MM.1S (cell line): ENCODE results near the gene DNLZ.

Experiments
- DNase-seq: peaks from one replicate; pipeline ENCODE4 v3.0.0-alpha.2; 2015
- H2AFZ ChIP-seq: fragments of 300-600 bp; sonication (generic); 2 replicates; pipeline ENCODE4 v1.6.0; 2016; ENCODE audit warnings: antibody characterized with exemption, low read length
- H3F3A ChIP-seq: fragments of 300-600 bp; sonication (generic); 2 replicates; pipeline ENCODE4 v1.6.1; 2016; ENCODE audit warnings: mild to moderate bottlenecking, antibody characterized with exemption, low read length, moderate library complexity, mixed read lengths; ENCODE audit not compliant: insufficient read depth
- H3K27ac ChIP-seq: fragments of 300-600 bp; sonication (generic); 2 replicates; pipeline ENCODE4 v1.5.1; 2016; ENCODE audit warnings: mild to moderate bottlenecking, low read length
- H3K27me3 ChIP-seq: fragments of 300-600 bp; sonication (generic); replicated peaks from 2 replicates; pipeline ENCODE4 v1.6.0; 2016; ENCODE audit warnings: low read length; ENCODE audit not compliant: insufficient read depth
- H3K36me3 ChIP-seq: fragments of 300-600 bp; sonication (generic); replicated peaks from 2 replicates; pipeline ENCODE4 v1.6.1; 2016; ENCODE audit warnings: mild to moderate bottlenecking, low read length, mixed read lengths; ENCODE audit not compliant: insufficient read depth
- H3K4me1 ChIP-seq: fragments of 300-600 bp; sonication (generic); 2 replicates; pipeline ENCODE4 v1.6.1; 2016; ENCODE audit warnings: low read length, mixed read lengths
- H3K4me2 ChIP-seq: fragments of 300-600 bp; sonication (generic); 2 replicates; pipeline ENCODE4 v1.6.0; 2016; ENCODE audit warnings: low read depth, low read length
- H3K4me3 ChIP-seq: fragments of 300-600 bp; sonication (generic); 2 replicates; pipeline ENCODE4 v1.5.1; 2016; ENCODE audit warnings: low read length, mixed read lengths
- H3K79me2 ChIP-seq: fragments of 300-600 bp; sonication (generic); 2 replicates; pipeline ENCODE4 v1.6.1; 2016; ENCODE audit warnings: mixed run types, low read length, mixed read lengths
- H3K9ac ChIP-seq: fragments of 300-600 bp; sonication (generic); 2 replicates; pipeline ENCODE4 v1.6.1; 2016; ENCODE audit warnings: low read length, mixed read lengths
- H3K9me2 ChIP-seq: fragments of 300-600 bp; sonication (generic); replicated peaks from 2 replicates; pipeline ENCODE4 v1.6.1; 2016; ENCODE audit warnings: mild to moderate bottlenecking, low read length, mixed read lengths; ENCODE audit not compliant: insufficient read depth
- H3K9me3 ChIP-seq: fragments of 300-600 bp; sonication (generic); replicated peaks from 2 replicates; pipeline ENCODE4 v1.6.1; 2016; ENCODE audit warnings: mild to moderate bottlenecking, low read length, mixed read lengths; ENCODE audit not compliant: insufficient read depth
- H4K20me1 ChIP-seq: fragments of 300-600 bp; sonication (generic); 2 replicates; pipeline ENCODE4 v1.6.1; 2016; ENCODE audit warnings: mild to moderate bottlenecking, low read length, moderate library complexity, mixed read lengths; ENCODE audit not compliant: insufficient read depth
- CTCF ChIP-seq: fragments of 300-600 bp; sonication (generic); IDR thresholded peaks from 2 replicates; pipeline ENCODE4 v1.5.1; 2016; ENCODE audit warnings: antibody characterized with exemption, low read length, mixed read lengths
- EZH2 ChIP-seq: fragments of 300-600 bp; sonication (generic); optimal IDR thresholded peaks from 2 replicates; pipeline ENCODE3; 2017; ENCODE audit warnings: low read depth, mild to moderate bottlenecking, antibody characterized with exemption, low read length, mixed read lengths
- EZH2phosphoT487 ChIP-seq: fragments of 300-600 bp; sonication (generic); IDR thresholded peaks from 2 replicates; pipeline ENCODE4 v1.6.1; 2018; ENCODE audit warnings: antibody characterized with exemption, low read length

Gene DNLZ

GRCh38 chr9:136310273-136311030 lies 53.1 kb downstream of the DNLZ start:
- Histone ChIP-seq H3K79me2 (no peaks in the 10 kb centered on the region), H3K4me3 (no peak overlapping the region), H2AFZ (no peak overlapping the region), H3K4me1 (no peaks in the 10 kb centered on the region), H3K9me3 (no peaks in the 10 kb centered on the region), H3K4me2 (no peak overlapping the region), H3K9ac (no peak overlapping the region), H3F3A (no peaks in the 10 kb centered on the region), H4K20me1 (no peaks in the 10 kb centered on the region), H3K36me3 (no peaks in the 10 kb centered on the region), H3K9me2 (no peaks in the 10 kb centered on the region), H3K27me3 (peaks cover 90% of the 10 kb centered on the region), H3K27ac (no peak overlapping the region)
- no peak for DNase-seq
- TF ChIP-seq EZH2 = no peak
- TF ChIP-seq EZH2phosphoT487 = no peak

- no peaks in the 10 kb centered on the region for H3K79me2 ChIP-seq
- H3K4me2 ChIP-seq = no peak overlapping the region
- no peak overlapping the region for H3K9ac ChIP-seq
- no peaks in the 10 kb centered on the region for H3K9me2 ChIP-seq
- no peaks in the 10 kb centered on the region for H4K20me1 ChIP-seq
- H3K27me3 ChIP-seq = peaks cover 90% of the 10 kb centered on the region
- no peaks in the 10 kb centered on the region for H3K36me3 ChIP-seq
- no peak for DNase-seq
- no peaks in the 10 kb centered on the region for H3F3A ChIP-seq
- no peak overlapping the region for H2AFZ ChIP-seq
- H3K27ac ChIP-seq = no peak overlapping the region
- H3K9me3 ChIP-seq = no peaks in the 10 kb centered on the region
- TF ChIP-seq EZH2phosphoT487 (no peak), CTCF (no peak), EZH2 (no peak)
- no peaks in the 10 kb centered on the region for H3K4me1 ChIP-seq
- H3K4me3 ChIP-seq = no peak overlapping the region
These were observed 53.7 kb downstream of the DNLZ start for GRCh38 chr9:136309806-136310220.
